SKM-1 treated with dmso at 0.1 percent for 144 hours (cell line): ENCODE results near the gene OR8J3.
"Not testable (repeated sequence)": the region's sequence is repeated elsewhere in the genome, so short reads cannot be mapped to it uniquely, and the experiment has no call there.

Experiments
- DNase-seq: peaks from one replicate; lab custom pipeline; 2025; ENCODE audit not compliant: unreplicated experiment; lab: John Stamatoyannopoulos, UW

OR8J3 gene

GRCh38 chr11:56140151-56140661 lies at the start of gene OR8J3:
Gene OR8J3, minus strand, starts transcription at chr11:56140201. Its CDS starts 2,483 bp downstream, at chr11:56137718.
- no peak for DNase-seq

DNA sequence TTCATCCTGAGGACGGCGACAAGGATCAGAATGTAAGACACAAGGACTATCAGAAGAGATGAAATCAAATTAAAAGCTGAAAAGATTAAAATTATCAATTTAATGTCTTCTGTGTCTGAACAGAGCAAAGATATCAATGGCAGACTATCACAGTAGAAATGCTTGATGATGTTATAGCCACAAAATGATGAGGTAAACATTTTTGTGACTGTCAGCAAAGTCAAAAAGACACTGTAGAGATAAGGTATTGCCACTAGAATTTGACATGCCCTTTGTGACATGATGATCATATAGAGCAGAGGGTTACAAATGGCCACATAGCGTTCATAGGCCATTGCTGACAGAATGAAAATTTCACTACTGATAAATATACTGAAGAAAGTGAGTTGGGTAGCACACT lies 48.6 kb upstream of the OR8J3 start:
- DNase-seq, result no peak

DNA sequence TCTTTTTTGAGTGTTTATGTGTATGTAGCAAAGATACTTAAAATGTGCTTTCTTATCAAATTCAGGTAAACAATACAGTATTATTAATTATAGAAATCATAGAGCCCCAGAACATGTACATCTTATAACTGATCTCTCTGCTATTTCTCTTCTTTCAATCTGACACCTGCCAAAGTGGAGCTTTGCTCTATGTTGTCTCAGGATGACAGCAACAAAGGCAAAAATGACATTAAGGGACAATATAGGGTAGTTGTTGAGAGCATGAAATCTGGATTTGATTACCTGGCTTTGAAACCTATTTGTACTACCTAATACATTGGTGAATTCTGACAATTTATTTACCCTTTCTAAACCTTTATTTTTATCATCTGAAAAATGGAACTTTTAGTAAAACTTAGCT lies 43.5 kb upstream of the OR8J3 start:
- no peak for DNase-seq

DNA sequence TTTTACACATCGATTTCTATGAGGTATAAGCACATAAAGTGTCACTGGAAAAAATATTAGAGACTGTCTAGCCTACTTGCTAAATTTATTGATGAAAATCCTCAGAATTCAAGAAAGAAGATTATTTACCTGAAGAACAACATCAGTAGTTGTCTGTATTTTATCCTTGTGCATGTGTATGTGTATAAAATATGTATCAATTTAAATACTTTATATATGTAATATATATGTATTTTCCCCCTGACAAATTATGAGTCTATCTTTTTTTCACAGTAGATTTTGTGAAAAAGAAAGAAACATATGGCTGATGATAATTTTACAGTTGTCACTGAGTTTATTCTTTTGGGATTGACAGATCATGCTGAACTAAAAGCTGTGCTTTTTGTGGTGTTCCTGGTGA lies 36.3 kb upstream of the OR8J3 start, which contains the start of gene OR5J2:
OR5J2 (plus strand) TSS at position 301 of the 400 bp plus-strand sequence; CDS start at position 301, 0 bp downstream.
- no peak for DNase-seq

DNA sequence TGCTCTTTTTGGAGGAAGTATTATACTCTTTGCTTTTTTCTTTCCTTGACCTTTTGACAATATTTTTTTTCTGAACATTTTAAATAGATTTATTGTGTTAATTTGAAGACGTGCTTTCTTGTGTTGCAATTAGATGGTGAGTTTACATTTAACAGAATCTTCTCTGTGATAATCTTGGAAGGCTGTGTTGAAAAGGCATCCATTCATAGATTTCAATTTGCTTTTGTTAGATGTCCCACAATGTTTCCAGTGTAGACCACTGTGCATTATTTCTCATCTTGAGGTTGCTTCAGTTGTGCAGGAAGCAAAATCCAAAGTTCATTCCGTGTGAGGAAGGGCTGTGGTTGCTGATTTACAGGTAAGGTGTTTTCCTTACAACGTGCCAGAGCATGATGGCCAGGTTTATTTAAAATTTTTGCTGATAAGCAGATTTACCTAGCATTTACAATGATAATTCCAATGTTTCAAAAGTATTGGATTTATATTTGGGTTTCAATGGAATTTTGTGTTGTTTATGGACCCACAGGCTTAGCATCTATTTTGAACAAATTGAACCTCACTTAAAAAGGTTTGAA lies 32.3 kb upstream of the OR8J3 start:
- DNase-seq, result no peak

GRCh38 chr11:56163804-56164203 lies 23.8 kb upstream of the OR8J3 start:
- no peak for DNase-seq

GRCh38 chr11:56160217-56160616 lies 20.2 kb upstream of the OR8J3 start, which contains the start of gene OR8K5:
Gene OR8K5, minus strand, starts transcription at chr11:56160317. Its CDS starts 0 bp downstream, at chr11:56160317.
- no peak for DNase-seq

DNA sequence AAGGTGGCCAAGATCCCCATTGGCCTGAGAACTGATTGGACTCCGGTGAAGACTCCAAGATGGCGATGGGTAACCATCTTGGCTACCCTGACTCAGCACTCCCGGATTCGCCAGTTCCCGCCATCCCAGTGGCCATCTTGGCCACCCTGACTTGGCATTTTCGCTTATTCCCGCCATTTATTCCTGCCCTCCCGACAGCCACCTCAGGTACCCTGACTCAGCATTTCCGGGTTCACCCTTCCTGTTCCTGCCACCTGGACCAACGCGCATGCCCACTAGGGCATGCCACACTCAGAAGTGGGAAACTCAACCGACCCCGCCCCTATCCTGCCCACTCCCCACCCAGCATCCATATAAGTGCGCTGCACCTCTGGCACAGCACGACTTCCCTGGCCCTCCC lies 12.3 kb upstream of the OR8J3 start:
- DNase-seq, result no peak

GRCh38 chr11:56151376-56151775 lies 11.4 kb upstream of the OR8J3 start:
- no peak for DNase-seq

- not testable (repeated sequence) for DNase-seq
Observed at GRCh38 chr11:56143681-56144080, 3.7 kb upstream of the OR8J3 start.

GRCh38 chr11:56122073-56122472 lies 17.9 kb downstream of the OR8J3 start, which contains the start of gene OR8H3:
Gene OR8H3, plus strand, starts transcription at chr11:56122373. Its CDS starts 0 bp downstream, at chr11:56122373.
- no peak for DNase-seq

GRCh38 chr11:56103210-56103737 lies 36.7 kb downstream of the OR8J3 start, which contains the start of gene OR8H2:
Gene OR8H2, plus strand, starts transcription at chr11:56103687. Its CDS starts 1,356 bp downstream, at chr11:56105043.
- DNase-seq, result no peak

- no peak for DNase-seq
Observed at GRCh38 chr11:56093008-56093407, 47.0 kb downstream of the OR8J3 start, which contains the start of gene OR8I2. Gene OR8I2, plus strand, starts transcription at chr11:56093308. Its CDS starts 0 bp downstream, at chr11:56093308.

DNA sequence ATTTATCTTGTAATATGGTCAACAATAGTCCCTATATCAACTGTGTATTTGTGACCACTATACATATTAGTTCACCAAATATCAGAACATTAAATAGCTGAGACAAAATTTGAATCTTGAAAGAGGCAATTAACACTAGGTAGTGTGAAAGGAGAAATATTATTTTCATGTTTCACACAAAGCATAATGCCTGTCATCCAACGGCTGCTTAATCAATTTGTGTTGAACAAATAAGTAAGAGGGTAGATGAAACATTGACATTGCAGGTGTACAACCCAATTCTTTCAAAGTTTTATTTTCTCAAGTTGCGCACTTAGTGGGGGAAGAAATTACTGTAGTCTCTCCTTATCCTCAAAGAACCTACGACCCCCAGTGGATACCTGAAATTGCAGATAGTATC lies 50.3 kb downstream of the OR8J3 start:
- no peak for DNase-seq
